NAMALWA (cell line): Measurements from ENCODE around the gene TAS2R30.
A peak's percentile ranks its signal among the peaks of the same experiment; 100 is the strongest.
"Not testable (repeated sequence)": the region's sequence is repeated elsewhere in the genome, so short reads cannot be mapped to it uniquely, and the experiment has no call there.

Experiments used
- DNase-seq: peaks from one replicate; pipeline ENCODE4 v3.0.0-alpha.2; 2015; ENCODE audit warnings: low spot score

Gene TAS2R30

DNA sequence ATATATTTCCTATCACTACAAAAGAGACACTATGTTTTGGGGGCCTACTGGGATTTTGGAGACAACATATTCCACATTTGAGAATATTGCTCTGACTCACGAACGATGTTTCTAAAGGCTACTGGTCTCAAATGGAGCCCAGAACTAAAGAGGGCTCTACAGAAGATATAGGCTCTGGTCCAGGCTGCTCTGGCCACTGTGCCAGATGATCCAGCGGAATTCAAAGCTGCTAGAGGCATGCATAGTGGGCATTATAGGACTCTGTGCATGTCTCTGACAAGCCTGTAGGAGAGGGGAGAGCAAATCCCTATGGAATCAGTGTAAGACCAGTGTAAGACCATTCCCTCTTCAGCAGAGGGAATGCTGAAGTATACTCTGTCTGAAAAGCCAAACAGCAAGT, 4.1 kb downstream of the TAS2R30 start:
- no peak for DNase-seq

DNA sequence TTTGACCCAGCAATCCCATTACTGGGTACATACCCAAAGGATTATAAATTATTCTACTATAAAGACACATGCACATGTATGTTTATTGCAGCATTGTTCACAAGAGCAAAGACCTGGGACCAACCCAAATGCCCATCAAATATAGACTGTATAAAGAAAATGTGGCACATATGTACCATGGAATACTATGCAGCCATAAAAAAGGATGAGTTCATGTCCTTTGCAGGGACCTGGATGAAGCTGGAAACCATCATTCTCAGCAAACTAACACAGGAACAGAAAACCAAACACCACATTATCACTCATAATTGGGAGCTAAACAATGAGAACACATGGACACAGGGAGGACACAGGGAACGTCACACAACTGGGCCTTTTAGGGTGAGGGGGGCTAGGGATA, 20.3 kb downstream of the TAS2R30 start:
- DNase-seq, result not testable (repeated sequence)

- DNase-seq, result peak; percentile 26
These were observed 23.2 kb downstream of the TAS2R30 start for GRCh38 chr12:11111213-11111612.

GRCh38 chr12:11108862-11109261, 25.6 kb downstream of the TAS2R30 start:
- no peak for DNase-seq

DNA sequence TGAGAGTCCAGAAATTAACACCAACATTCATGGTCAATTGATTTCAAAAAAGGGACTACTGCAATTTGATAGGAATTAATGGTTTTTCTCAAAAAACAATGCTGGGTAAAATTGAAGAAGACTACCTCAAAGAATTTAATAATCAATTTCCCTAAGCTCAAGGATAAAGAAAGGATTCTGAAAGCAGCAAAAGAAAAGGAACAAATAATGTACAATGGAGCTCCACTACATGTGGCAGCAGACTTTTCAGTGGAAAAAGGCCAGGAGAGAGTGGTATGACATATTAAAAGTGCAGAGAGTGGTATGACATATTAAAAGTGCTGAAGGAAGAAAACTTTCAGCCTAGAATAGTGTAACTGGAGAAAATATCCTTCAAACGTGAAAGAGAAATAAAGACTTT, 26.7 kb downstream of the TAS2R30 start:
- no peak for DNase-seq

- DNase-seq, result no peak
These were observed 28.2 kb downstream of the TAS2R30 start for GRCh38 chr12:11106288-11106687.

DNA sequence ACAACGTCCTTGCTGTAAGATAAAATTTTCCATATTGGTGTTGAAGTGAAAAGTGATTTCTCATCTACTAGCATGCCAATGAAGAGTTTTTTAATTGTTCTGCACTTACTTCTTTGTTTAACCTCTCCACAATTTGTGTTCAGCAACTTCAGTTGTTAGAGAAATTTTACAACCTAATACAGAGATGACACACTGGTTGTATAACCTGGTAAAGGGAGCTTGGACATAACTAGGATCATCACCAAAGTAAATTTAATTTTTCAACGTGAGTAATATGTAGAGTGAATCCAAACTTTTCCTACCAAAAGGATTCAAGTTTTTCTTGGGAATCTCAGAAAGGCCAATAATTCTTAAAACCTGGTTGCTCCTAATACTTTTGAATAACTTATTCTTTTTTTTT, 28.9 kb downstream of the TAS2R30 start:
- DNase-seq, result no peak

GRCh38 chr12:11094910-11095309, 39.5 kb downstream of the TAS2R30 start:
- DNase-seq, result not testable (repeated sequence)

- no peak for DNase-seq
These were observed 42.3 kb downstream of the TAS2R30 start, which contains the start of gene TAS2R43 for GRCh38 chr12:11092128-11092527. TSS of gene TAS2R43 (minus strand) at chr12:11092313. CDS start at chr12:11092229, 84 bp downstream.

DNA sequence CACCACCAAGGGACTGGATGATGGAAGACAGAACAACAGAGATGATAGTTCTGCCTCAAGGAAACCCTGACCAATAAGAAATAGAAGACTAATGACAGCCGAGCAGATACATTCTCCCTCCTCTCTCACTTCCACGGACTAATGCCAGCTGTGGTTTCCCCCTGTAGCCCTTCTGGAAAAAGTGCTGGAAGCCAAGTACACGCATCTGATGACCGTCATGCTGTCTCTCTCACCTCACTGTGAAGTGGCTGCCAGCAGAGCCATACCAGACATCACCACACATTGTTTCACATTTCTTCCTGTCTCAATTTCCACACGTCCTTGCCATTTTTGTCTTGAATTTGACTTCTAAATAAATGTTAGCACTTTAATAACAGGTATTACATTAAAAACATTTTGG, 45.2 kb downstream of the TAS2R30 start:
- DNase-seq, result no peak

DNA sequence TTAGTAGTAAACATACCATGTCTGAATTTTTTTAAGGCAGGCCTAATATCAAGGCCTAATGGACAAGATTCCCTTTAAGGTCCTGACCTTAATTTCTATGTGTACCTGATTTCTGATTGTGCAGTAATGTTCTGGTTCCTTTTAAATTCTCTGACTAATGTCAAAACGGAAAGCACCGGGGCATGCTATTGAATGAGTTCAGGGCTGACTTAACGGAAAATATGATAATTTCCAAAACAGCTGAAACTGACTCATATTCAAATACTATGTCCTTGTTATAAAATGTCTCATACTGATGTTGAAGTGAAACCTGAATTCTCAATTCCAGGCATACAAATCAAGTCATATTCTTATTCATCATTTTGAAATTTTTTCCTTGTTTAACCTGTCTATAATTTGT, 49.0 kb downstream of the TAS2R30 start:
- peak; percentile 54 for DNase-seq
